HAP-1 (cell line): ENCODE measurements around the gene CDC45.

Source experiments
- DNase-seq, 2 experiments: peaks; one replicate each; pipeline ENCODE4 v3.0.0-alpha.2; 2016 to 2020; ENCODE audit warnings: low spot score in 2 of 2
- H3K27me3 ChIP-seq: fragments of 250-450 bp; sonication (Bioruptor Pico); 2 replicates; pipeline ENCODE4 v1.5.1; 2020; ENCODE audit warnings: low read depth, mild to moderate bottlenecking, moderate library complexity
- H3K36me3 ChIP-seq: fragments of 250-450 bp; sonication (Bioruptor Pico); replicated peaks from 2 replicates; pipeline ENCODE4 v1.5.1; 2020; ENCODE audit warnings: mild to moderate bottlenecking
- H3K4me1 ChIP-seq: fragments of 250-450 bp; sonication (Bioruptor Pico); 2 replicates; pipeline ENCODE4 v1.5.1; 2020; ENCODE audit warnings: mild to moderate bottlenecking
- H3K4me3 ChIP-seq: fragments of 250-450 bp; sonication (Bioruptor Pico); 2 replicates; pipeline ENCODE4 v1.5.1; 2020; ENCODE audit warnings: mild to moderate bottlenecking, moderate library complexity
- H3K9me3 ChIP-seq: fragments of 250-450 bp; sonication (Bioruptor Pico); 2 replicates; pipeline ENCODE4 v1.5.1; 2020; ENCODE audit warnings: mild to moderate bottlenecking, moderate library complexity
- in situ Hi-C: fragments of 300-500 bp; cut with MboI; formaldehyde crosslinking; loops from 3 replicates; pipeline ENCODE4 v1.14.3; 2020; ENCODE audit warnings: low sequenced_read_pairs, inconsistent platforms, mixed read lengths

CDC45 gene

DNA sequence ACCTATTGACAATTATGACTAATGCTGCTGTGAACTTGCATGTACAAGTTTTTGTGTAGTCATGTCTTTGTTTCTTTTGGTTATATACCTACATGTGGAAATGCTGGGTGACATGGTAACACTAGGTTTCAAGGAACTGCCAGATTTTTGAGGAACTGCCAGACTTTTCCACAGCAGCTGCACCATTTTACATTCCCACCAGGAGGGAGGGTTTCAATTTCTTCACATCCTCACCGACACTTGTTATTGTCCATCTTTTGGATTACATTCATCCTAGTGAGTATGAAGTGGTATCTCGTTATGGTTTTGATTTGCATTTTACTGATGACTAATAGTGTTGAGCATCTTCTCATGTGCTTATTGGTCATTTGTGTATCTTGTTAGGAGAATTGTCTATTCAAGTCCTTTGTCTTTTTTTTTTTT lies 31.2 kb downstream of the CDC45 start:
- no peaks in the 10 kb centered on the region for H3K9me3 ChIP-seq
- DNase-seq: no peak
- H3K36me3 ChIP-seq: peaks cover 75% of the 10 kb centered on the region
- H3K27me3 ChIP-seq: no peaks in the 10 kb centered on the region
- H3K4me3 ChIP-seq: no peak overlapping the region
- H3K4me1 ChIP-seq: no peaks in the 10 kb centered on the region
- in situ Hi-C loops: loop anchor here (25.0 kb wide), 1 partner anchor 99 kb away; no protein-coding TSS in a partner anchor

DNA sequence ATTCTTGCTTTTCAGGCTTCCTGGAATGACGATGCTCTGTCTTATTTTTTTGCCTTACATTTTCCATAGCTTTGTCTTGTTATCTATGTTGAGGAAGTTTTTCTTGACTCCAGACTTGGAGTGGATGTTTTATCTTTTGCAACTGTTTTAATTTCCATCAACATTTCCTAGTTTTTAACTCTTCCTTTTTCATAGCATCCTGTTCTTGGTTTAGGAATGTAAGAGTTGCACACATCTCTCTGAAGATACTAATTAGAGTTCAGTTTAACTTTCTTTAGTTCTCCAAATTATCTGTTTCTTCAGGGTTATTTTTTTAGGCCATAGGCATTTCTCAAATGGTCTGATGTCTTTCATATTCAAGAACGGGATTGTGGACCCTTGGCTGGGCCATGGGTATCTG lies 34.1 kb downstream of the CDC45 start:
- in situ Hi-C loops: loop anchor here (25.0 kb wide), 1 partner anchor 102 kb away; no protein-coding TSS in a partner anchor
- Histone ChIP-seq H3K4me3 (no peak overlapping the region), H3K4me1 (no peaks in the 10 kb centered on the region), H3K9me3 (no peaks in the 10 kb centered on the region), H3K27me3 (no peaks in the 10 kb centered on the region), H3K36me3 (peaks cover 65% of the 10 kb centered on the region)
- no peak for DNase-seq

DNA sequence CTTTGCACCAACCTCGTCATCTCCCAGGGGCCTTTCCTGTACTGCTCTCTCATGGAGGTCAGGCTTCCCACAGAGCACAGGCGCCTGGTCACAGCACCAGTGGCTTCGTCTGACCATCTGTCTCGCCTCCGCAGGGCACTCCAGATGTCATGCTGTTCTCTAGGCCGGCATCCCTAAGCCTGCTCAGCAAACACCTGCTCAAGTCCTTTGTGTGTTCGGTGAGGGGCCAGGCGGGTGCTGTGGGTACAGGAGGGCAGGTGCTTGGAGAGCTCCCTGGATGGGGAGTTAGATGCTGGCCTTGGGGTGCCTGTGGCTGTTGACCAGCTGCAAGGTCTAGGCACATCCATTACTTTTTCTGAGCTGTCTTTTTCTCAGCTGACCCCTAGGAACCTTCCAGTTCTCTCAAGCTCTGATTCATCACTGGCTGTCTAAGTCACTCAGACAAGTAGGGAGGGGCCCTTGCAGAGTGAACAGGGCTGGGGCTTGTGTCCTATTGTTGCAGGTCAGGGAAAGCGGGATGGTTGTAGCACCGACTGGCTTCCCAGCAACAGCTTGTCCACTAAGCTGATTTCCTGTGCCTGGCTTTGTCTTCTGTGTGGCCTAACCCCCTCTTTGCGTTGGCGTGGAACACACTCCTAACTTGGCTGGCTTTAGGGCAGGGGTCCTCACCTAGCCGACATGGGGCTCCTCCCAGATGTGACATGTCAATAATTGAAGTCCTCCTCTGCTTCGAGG lies 35.3 kb downstream of the CDC45 start:
- H3K27me3 ChIP-seq: no peaks in the 10 kb centered on the region
- H3K4me1 ChIP-seq: no peaks in the 10 kb centered on the region
- no peak for DNase-seq
- in situ Hi-C loops: loop anchor here (25.0 kb wide), 1 partner anchor 103 kb away; no protein-coding TSS in a partner anchor
- H3K9me3 ChIP-seq: no peaks in the 10 kb centered on the region
- H3K36me3 ChIP-seq: peaks cover 64% of the 10 kb centered on the region
- no peak overlapping the region for H3K4me3 ChIP-seq

DNA sequence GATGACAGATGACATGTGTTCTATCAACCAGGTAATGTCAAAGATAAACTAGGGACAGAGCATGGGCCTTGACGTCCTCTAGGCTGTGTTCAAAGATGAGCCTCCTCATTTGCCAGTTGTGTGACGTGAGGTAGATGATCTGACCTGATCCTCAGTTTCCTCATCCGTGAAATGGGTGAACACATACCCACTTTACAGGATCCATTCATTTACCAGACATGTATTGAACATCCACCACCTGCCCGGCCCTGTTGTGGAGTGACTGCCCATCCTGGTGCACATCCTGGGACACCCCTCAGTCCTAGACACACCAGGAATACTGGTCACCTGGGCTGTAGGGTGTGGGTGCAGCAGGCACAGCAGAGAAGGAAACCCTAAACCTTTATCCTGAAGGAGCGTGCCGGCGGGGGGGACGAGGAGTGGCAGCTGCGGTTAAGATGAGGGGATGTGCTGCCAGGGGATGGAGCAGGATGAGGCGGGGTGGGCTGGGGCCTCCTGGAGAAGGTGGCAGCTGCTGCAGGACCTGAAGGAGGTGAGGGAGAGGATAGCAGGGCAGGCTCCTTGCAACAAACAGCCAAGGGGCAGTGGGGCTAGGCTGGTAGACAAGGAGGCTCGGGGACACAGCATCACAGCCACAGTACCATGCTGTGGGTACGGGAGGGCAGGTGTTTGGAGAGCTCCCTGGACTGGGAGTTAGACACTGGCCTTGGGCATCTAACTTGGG lies 36.1 kb downstream of the CDC45 start:
- Histone ChIP-seq H3K9me3 (no peaks in the 10 kb centered on the region), H3K36me3 (peaks cover 64% of the 10 kb centered on the region), H3K4me3 (no peak overlapping the region), H3K27me3 (no peaks in the 10 kb centered on the region), H3K4me1 (no peaks in the 10 kb centered on the region)
- in situ Hi-C loops: loop anchor here (25.0 kb wide), 1 partner anchor 104 kb away; no protein-coding TSS in a partner anchor
- DNase-seq: no peak

DNA sequence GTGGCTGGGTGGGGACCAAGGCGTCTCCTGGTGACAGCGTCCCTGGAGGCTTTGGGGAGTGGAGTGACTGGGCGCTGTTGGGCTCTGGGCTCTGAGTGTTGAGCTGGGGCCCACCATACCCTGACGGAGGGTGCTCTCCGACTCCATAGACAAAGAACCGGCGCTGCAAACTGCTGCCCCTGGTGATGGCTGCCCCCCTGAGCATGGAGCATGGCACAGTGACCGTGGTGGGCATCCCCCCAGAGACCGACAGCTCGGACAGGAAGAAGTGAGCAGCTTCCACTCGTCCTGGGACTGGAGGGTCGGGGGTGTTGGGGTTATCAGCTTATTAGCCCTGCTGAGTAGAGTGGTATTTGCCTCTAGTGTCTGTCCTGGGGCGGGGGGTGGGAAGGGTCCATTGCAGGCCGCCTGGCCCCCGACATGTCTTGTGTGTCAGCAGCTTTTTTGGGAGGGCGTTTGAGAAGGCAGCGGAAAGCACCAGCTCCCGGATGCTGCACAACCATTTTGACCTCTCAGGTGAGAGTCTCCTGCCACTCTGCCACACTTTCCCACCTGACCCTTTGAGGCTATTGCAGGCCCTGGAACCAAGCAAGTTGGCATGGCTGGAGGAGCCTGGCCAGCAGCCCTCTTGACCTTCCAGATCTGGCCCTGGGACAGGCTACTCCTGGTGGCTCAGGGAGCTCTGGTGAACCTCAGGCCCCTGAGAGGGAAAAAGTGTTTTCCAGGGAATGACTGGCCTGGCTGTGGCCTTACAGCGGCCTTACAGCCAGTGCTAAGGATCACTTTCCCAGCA lies 36.9 kb downstream of the CDC45 start:
- Histone ChIP-seq H3K27me3 (no peaks in the 10 kb centered on the region), H3K4me1 (no peaks in the 10 kb centered on the region), H3K9me3 (no peaks in the 10 kb centered on the region), H3K36me3 (peaks cover 66% of the 10 kb centered on the region), H3K4me3 (no peak overlapping the region)
- no peak for DNase-seq
- in situ Hi-C loops: loop anchor here (25.0 kb wide), 1 partner anchor 104 kb away; no protein-coding TSS in a partner anchor

DNA sequence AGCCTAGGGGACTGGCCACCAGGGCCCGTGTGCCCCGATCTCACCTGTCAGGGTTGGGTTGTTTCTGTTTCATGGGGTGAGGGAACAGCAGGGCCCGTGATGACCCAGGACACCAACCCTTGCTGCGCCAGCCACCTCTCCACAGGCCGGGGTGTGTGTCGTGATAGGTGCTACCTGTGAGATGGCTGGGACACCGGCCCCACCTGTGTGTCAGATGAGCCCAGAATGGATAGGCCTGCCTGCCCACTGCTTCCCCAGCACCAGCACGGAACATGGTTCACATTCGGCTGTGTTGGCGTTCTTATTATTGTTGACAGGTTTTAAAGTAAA lies 37.4 kb downstream of the CDC45 start:
- Histone ChIP-seq H3K4me1 (no peaks in the 10 kb centered on the region), H3K4me3 (no peak overlapping the region), H3K36me3 (peaks cover 62% of the 10 kb centered on the region), H3K9me3 (no peaks in the 10 kb centered on the region), H3K27me3 (no peaks in the 10 kb centered on the region)
- in situ Hi-C loops: loop anchor here (25.0 kb wide), 1 partner anchor 105 kb away; no protein-coding TSS in a partner anchor
- no peak for DNase-seq

DNA sequence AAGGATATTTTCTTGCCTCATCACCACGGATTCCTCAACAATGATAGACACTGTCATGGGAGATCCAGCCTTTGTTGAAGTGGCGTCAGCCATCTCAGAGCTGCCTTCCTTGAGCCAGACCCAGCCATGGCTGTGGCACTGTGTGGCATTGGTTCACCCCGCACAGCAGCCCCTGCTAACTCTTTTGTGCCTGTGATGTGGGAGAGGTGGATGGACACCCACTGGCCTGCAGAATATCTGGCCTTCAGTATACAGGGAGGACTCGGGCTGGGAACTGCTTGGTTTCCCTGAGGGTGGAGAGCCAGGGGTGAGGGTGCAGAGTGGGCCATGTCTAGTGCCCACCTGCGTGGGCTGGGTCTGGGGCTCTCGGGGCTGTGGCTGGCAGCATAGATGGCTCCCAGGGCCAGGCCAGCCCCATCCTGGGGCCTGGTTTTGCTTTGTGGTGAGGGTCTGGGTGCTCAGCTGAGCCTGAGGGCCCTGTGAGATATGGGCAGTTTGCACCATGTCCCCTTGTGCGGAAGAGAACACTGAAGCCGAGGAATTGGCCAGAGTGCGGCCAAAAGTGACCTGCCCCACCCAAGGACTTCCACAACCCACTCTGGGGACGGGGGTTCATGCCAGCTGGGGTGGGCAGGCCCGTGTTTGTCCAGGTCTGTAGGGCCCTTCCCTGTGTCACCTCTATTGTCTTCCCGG lies 38.3 kb downstream of the CDC45 start:
- H3K4me3 ChIP-seq: no peak overlapping the region
- no peaks in the 10 kb centered on the region for H3K4me1 ChIP-seq
- no peak for DNase-seq
- in situ Hi-C loops: loop anchor here (25.0 kb wide), 1 partner anchor 106 kb away; no protein-coding TSS in a partner anchor
- H3K9me3 ChIP-seq: no peaks in the 10 kb centered on the region
- no peaks in the 10 kb centered on the region for H3K27me3 ChIP-seq
- peaks cover 54% of the 10 kb centered on the region for H3K36me3 ChIP-seq

DNA sequence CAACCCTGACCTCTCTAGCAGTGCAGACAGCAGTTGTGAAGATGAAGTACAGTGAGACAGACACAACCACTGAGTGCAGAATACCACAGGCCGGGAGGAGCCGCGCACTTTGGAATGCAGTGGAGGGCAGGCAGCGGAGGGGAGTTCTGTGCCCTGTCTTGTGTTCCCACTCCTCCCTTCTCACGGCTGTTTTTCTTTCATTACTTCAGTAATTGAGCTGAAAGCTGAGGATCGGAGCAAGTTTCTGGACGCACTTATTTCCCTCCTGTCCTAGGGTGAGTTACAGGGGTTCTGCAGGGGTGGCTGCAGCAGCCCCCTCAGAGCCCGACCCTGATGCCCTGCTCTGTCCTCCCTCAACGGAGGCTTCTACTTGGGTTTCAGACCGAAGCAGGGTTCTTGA lies 38.9 kb downstream of the CDC45 start:
- Histone ChIP-seq H3K36me3 (peaks cover 54% of the 10 kb centered on the region), H3K27me3 (no peaks in the 10 kb centered on the region), H3K9me3 (no peaks in the 10 kb centered on the region), H3K4me3 (no peak overlapping the region), H3K4me1 (no peaks in the 10 kb centered on the region)
- in situ Hi-C loops: loop anchor here (25.0 kb wide), 1 partner anchor 106 kb away; no protein-coding TSS in a partner anchor
- no peak for DNase-seq

DNA sequence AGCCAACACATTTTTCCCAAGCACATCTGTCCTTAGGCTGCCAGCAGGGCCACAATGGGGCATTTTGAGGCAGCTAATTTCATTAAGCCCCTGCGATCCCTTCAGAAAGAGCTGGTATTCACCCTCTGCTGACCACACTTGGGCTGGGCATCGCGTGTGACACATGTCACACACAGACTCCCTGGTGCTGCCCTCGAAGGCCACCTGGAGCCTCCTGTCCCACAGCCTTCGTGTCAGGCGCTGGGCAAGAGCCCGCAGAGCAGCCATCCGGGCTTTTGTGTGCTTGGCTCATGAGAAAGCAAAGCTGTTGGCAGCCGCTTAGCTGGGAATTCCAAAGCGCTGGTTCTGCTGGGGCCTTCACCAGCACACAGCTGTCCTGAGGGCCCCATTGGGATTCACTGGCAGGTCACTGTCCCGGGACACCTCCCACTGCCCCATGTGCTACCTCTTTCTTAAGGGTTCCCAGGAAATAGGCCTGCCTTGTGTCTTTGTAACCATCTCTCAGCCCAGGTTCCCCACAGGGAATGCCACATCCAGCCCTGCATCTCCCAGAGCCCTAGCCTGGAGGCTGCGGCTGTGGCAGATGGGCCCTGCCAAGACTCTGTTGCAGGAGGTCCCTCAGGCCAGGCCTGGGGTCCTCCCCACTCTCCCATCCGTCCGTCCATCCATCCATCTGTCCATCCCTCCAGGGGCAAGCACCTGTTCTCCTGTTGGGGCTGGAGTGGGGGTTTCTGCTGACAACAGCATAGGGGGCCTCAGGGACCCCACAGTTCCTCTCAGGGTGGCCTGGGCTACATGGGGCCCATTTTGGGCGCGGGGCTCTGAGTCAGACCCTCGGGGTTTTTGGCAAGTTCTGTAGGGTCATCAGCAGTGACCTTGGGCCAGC lies 39.6 kb downstream of the CDC45 start:
- Histone ChIP-seq H3K4me3 (no peak overlapping the region), H3K9me3 (no peaks in the 10 kb centered on the region), H3K27me3 (no peaks in the 10 kb centered on the region), H3K4me1 (no peaks in the 10 kb centered on the region), H3K36me3 (peaks cover 50% of the 10 kb centered on the region)
- DNase-seq: no peak
- in situ Hi-C loops: loop anchor here (25.0 kb wide), 1 partner anchor 107 kb away; no protein-coding TSS in a partner anchor

DNA sequence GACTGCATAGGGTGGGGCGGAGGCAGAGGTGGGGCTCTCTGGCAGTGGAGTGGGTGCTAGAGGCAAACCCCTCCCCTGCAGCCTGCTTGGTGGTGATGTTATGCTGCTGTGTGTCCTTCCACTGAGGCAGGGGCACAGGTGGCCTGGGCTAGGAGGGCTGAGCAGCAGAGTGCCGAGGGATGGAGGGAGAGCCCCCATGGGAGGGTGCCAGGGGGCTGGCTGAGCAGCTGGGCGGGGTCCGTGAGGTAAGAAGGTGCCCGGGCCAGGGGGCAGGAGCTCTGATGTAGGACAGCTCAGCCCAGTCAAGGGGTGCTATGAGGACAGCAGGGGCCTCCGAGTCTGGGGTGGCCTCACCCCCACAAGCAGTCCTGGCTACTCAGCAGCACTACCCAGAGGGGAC lies 40.3 kb downstream of the CDC45 start:
- no peaks in the 10 kb centered on the region for H3K4me1 ChIP-seq
- DNase-seq: no peak
- H3K36me3 ChIP-seq: peaks cover 42% of the 10 kb centered on the region
- in situ Hi-C loops: loop anchor here (25.0 kb wide), 1 partner anchor 108 kb away; no protein-coding TSS in a partner anchor
- no peaks in the 10 kb centered on the region for H3K9me3 ChIP-seq
- no peak overlapping the region for H3K4me3 ChIP-seq
- no peaks in the 10 kb centered on the region for H3K27me3 ChIP-seq

DNA sequence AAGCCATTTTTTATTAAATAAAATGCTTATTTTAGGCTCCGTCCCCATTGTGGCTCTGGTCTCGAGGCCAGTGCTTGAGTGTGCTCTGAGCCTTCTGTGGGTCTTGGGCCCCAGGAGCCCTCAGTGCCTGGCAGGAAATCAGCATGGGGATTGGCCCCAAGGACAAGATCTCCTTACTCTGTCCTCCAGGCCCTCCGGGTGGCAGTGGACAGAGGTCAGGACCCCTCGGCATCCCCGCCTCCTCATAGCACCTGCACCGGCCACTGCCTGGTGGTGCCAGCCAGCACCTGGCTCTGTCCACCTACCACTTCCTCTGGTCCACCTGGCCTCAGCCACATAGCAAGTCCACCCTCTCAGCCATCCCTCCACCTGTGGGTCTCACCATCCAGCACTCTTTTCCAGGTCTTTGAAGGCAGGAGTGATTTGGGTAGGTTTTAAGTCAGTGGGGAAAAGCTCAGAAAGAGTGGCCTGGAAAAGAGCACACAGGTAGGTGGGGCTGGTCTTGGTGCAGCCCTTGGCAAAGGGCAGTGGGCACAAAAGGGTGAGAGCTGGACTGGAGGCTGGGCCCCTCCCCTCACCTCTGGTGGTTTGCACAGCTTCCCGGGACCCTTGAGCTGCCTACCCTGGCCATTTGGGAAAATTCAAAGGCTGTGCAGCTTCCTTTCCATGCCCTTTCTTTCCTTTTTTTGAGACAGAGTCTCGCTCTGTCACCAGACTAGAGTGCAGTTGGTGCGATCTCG lies 41.0 kb downstream of the CDC45 start:
- peaks cover 35% of the 10 kb centered on the region for H3K36me3 ChIP-seq
- no peak for DNase-seq
- H3K27me3 ChIP-seq: no peaks in the 10 kb centered on the region
- no peaks in the 10 kb centered on the region for H3K9me3 ChIP-seq
- in situ Hi-C loops: loop anchor here (25.0 kb wide), 1 partner anchor 108 kb away; no protein-coding TSS in a partner anchor
- no peak overlapping the region for H3K4me3 ChIP-seq
- H3K4me1 ChIP-seq: no peaks in the 10 kb centered on the region
